HepG2 (cell line): ENCODE measurements around the gene TNP2. TPM values are rescaled to one million over a fixed set of nuclear protein-coding genes. Genes with fewer than 3 reads are reported as not detected.
A peak's percentile ranks its signal among the peaks of the same experiment; 100 is the strongest.

ENCODE experiments used
- ATAC-seq: fragments of 200-7000 bp; cut with Tn5 transposase; 3 replicates; pipeline ENCODE4 v1.9.1; 2020; ENCODE audit warnings: mild to moderate bottlenecking, moderate library complexity
- BruUV-seq: library from RNA; stranded (reverse); fragments of 400-500 nt; replicated peaks from 2 replicates; lab custom pipeline; 2021; lab: Mats Ljungman, UMichigan
- CTCF ChIA-PET: fragments of 300-600 bp; formaldehyde crosslinking; extraction: SDS; loops from one replicate; lab custom pipeline; 2021; ENCODE audit warnings: low total read pairs, inconsistent platforms, low intra/inter-chr PET ratio; lab: Yijun Ruan, JAX
- POLR2A ChIA-PET: fragments of 350-600 bp; sonication (Branson Sonifier 250); formaldehyde crosslinking; loops from one replicate; lab custom pipeline; 2020; ENCODE audit warnings: antibody characterized with exemption, inconsistent platforms; lab: Yijun Ruan, JAX
- DNase-seq: peaks from one replicate; pipeline ENCODE4 v3.0.0-alpha.2; 2015; ENCODE audit warnings: low spot score
- FAIRE-seq: peaks from 3 replicates; lab custom pipeline; 2011; peaks lifted over from hg19 to GRCh38; lab: Jason Lieb, UNC
- H2AFZ ChIP-seq: one replicate; pipeline ENCODE4 v1.6.1; 2011; ENCODE audit warnings: low read length, inconsistent platforms
- H3K27ac ChIP-seq: fragments of 300-600 bp; 3 replicates; pipeline ENCODE4 v1.8.0; 2011; ENCODE audit warnings: mixed run types, mild to moderate bottlenecking, mixed read lengths, low read length, inconsistent platforms; ENCODE audit not compliant: insufficient read depth; ENCODE audit errors: extremely low read length
- H3K27me3 ChIP-seq, 2 experiments: fragments of 200-600 bp in 1 of 2; 2 replicates in 1 of 2; 3 replicates in 1 of 2; pipeline versions ENCODE4 v1.6.0 to v1.8.0; 2011; ENCODE audit warnings: low read length in 2 of 2, mild to moderate bottlenecking in 2 of 2, moderate library complexity in 2 of 2, inconsistent platforms in 1 of 2; ENCODE audit not compliant: insufficient read depth in 2 of 2, control insufficient read depth in 1 of 2
- H3K36me3 ChIP-seq, 2 experiments: fragments of 200-600 bp in 1 of 2; replicated peaks in 1 of 2; 2 replicates in 1 of 2; 3 replicates in 1 of 2; pipeline versions ENCODE4 v1.5.1 to v1.8.0; 2011; ENCODE audit warnings: low read length in 2 of 2, inconsistent platforms in 1 of 2; ENCODE audit not compliant: insufficient read depth in 2 of 2, control insufficient read depth in 1 of 2
- H3K4me1 ChIP-seq: 2 replicates; pipeline ENCODE4 v1.5.1; 2012; ENCODE audit warnings: low read length, inconsistent platforms; ENCODE audit not compliant: insufficient read depth
- H3K4me2 ChIP-seq: 2 replicates; pipeline ENCODE4 v1.6.0; 2011; ENCODE audit warnings: low read depth, low read length, inconsistent platforms
- H3K4me3 ChIP-seq, 3 experiments: fragments of 200-600 bp in 1 of 3; sonication (generic), shearing (Covaris generic) in 1 of 3; replicated peaks in 1 of 3; 2 replicates each; pipeline ENCODE4 v1.5.1; 2011 to 2016; ENCODE audit warnings: low read length in 3 of 3, inconsistent platforms in 2 of 3, low read depth in 2 of 3, mild to moderate bottlenecking in 2 of 3, control low read depth in 1 of 3, mixed read lengths in 1 of 3; ENCODE audit not compliant: insufficient read depth in 1 of 3
- H3K79me2 ChIP-seq: one replicate; pipeline ENCODE4 v1.6.1; 2011; ENCODE audit warnings: low read length, inconsistent platforms; ENCODE audit not compliant: insufficient read depth
- H3K9ac ChIP-seq: 2 replicates; pipeline ENCODE4 v1.6.0; 2011; ENCODE audit warnings: mild to moderate bottlenecking, low read depth, low read length, inconsistent platforms; ENCODE audit not compliant: insufficient read depth
- H3K9me3 ChIP-seq: 2 replicates; pipeline ENCODE4 v1.5.1; 2012; ENCODE audit warnings: mild to moderate bottlenecking, low read length
- H4K20me1 ChIP-seq: 2 replicates; pipeline ENCODE4 v1.6.0; 2011; ENCODE audit warnings: inconsistent platforms, mild to moderate bottlenecking, low read length, moderate library complexity; ENCODE audit not compliant: insufficient read depth
- NAIF1 ChIP-seq: sonication (generic); formaldehyde crosslinking; IDR thresholded peaks from 2 replicates; pipeline ENCODE4 v1.5.0; 2020; ENCODE audit warnings: mild to moderate bottlenecking, missing genetic modification reagents, borderline replicate concordance
- SAFB2 ChIP-seq: sonication (generic); formaldehyde crosslinking; IDR thresholded peaks from 2 replicates; pipeline ENCODE4 v1.5.1; 2020; ENCODE audit warnings: missing genetic modification reagents, low read depth, mild to moderate bottlenecking, borderline replicate concordance
- ZNF180 ChIP-seq: sonication (generic); formaldehyde crosslinking; IDR thresholded peaks from 2 replicates; pipeline ENCODE4 v1.4.0; 2020; ENCODE audit warnings: low read depth, missing genetic modification reagents, borderline replicate concordance
- WGBS: methylation state at CpG from one replicate; pipeline ENCODE4 v1.1.6; 2017; ENCODE audit warnings: low lambda C conversion rate; 5-methylcytosine and 5-hydroxymethylcytosine counted together
- in situ Hi-C: cut with HindIII; loops from 2 replicates; pipeline ENCODE4 v1.10.0; 2017; ENCODE audit warnings: low pct_unique_long_range_greater_than_20kb; ENCODE audit not compliant: extremely low pct_ligation_motif_present
- intact Hi-C: fragments of 100-400 bp; cut with micrococcal nuclease; formaldehyde crosslinking; loops from one replicate; pipeline ENCODE4 v1.10.0; 2022; ENCODE audit not compliant: unreplicated experiment
- polyA plus RNA-seq, 8 experiments: library from polyadenylated mRNA; depleted of rRNA in 3 of 8; stranded (reverse) in 7 of 8; unstranded in 1 of 8; fragments of >200 nt; fragmentation: Illumina TruSeq in 4 of 8; extraction: Trizol in 4 of 8; gene quantifications; 2 replicates each; pipeline versions ENCODE4 v1.2.1 to v1.2.3, GENCODE V29; 2011 to 2016; ENCODE audit warnings: low read depth in 4 of 8, missing spikeins in 1 of 8, mixed read lengths in 1 of 8; ENCODE audit not compliant: insufficient read depth in 1 of 8
- total RNA-seq, 5 experiments: library from RNA; depleted of rRNA; stranded (reverse); fragments of >200 nt; fragmentation: Illumina TruSeq; extraction: Trizol; gene quantifications; 2 replicates each; pipeline ENCODE4 v1.2.3, GENCODE V29; 2016; ENCODE audit warnings: low read depth in 1 of 5
- TF ChIP-seq, protein P1 (sequence below): sonication (generic); formaldehyde crosslinking; IDR thresholded peaks from 2 replicates; pipeline ENCODE4 v1.4.0; 2020; ENCODE audit warnings: low read depth, mild to moderate bottlenecking, missing genetic modification reagents
- TF ChIP-seq, protein P2 (sequence below): sonication (generic); formaldehyde crosslinking; conservative IDR thresholded peaks from 2 replicates; pipeline ENCODE4 v1.8.1; 2023; ENCODE audit warnings: missing genetic modification reagents
- TF ChIP-seq, protein P3 (sequence below): sonication (generic); formaldehyde crosslinking; IDR thresholded peaks from 2 replicates; pipeline ENCODE4 v1.4.0; 2020; ENCODE audit warnings: missing genetic modification reagents

TNP2 gene
- total and polyA plus RNA-seq, 2 of the 13 experiments (the other 11 are each of a cell fraction or from before 2014, with no cell fraction given), result not detected

DNA sequence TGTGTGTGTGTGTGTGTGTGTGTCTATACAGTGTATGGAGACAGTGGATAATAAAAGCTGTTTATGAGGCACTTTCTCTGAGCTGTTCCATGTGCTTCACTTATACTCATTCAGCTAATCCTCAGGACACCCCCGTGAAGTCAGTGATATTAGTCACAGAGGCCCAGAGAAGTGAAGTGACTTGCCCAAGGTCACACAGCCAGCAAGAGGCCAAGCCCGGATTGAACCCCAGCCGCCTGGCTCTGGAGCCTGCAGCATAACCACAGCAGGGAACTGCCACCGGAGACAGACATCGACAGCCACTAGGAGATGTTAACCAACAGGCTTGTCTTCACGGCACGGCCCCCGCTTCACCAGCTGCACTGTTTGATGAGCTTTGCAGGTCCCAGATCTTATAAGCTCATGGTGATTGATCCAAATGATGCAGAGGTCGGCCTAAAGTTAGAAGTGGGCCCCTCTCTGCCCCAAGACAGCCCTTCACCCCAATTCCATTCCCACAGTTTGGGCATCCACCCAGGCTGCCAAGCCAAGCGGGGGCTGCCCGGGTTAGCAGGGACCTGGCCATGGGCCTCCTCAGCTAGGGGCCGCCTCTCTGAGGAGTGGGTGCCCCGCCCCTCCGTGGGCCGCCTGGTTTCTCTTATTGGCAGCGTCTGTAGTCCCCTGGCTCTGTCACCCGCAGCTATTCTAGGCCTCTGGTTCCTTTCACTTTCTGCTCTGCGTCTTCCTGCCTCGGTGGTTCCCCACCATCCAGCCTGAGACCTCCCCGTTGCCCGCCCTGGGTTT lies 44.0 kb downstream of the TNP2 start:
- POLR2A ChIA-PET, result interaction anchor here (1.0 kb wide), 1 partner anchor 31 kb away, joined by 3 read pairs; the partner anchor contains the start of gene SOCS1
- no peaks in the 10 kb centered on the region for H4K20me1 ChIP-seq
- ATAC-seq (peak; percentile 9; the same call in 2 of the 3 replicates), DNase-seq (no peak), FAIRE-seq (no peak)
- no peaks in the 10 kb centered on the region for H3K79me2 ChIP-seq
- no peaks in the 10 kb centered on the region for H3K36me3 ChIP-seq
- in situ Hi-C loops (no loop called here), intact Hi-C loops (no loop called here)
- no peak overlapping the region for H2AFZ ChIP-seq
- H3K9ac ChIP-seq, result no peak overlapping the region
- CTCF ChIA-PET, result no interaction called here
- BruUV-seq, result no TSS peak
- WGBS, result 47% methylated on average over 21 of the region's 21 CpGs
- H3K27me3 ChIP-seq, result peaks cover 5 to 25% of the 10 kb centered on the region in 2 experiments; a peak in 3 of 5 replicates
- H3K9me3 ChIP-seq, result no peaks in the 10 kb centered on the region
- H3K4me1 ChIP-seq, result peaks cover 19% of the 10 kb centered on the region
- no peak overlapping the region for H3K4me2 ChIP-seq
- H3K27ac ChIP-seq, result no peak overlapping the region
- H3K4me3 ChIP-seq, result no peak overlapping the region; a peak in 1 of 6 replicates
- TF ChIP-seq NAIF1 (no peak), ZNF180 (CRISPR knock-in tag) (no peak), SAFB2 (CRISPR knock-in tag) (no peak)
- TF ChIP-seq, protein P1, sequence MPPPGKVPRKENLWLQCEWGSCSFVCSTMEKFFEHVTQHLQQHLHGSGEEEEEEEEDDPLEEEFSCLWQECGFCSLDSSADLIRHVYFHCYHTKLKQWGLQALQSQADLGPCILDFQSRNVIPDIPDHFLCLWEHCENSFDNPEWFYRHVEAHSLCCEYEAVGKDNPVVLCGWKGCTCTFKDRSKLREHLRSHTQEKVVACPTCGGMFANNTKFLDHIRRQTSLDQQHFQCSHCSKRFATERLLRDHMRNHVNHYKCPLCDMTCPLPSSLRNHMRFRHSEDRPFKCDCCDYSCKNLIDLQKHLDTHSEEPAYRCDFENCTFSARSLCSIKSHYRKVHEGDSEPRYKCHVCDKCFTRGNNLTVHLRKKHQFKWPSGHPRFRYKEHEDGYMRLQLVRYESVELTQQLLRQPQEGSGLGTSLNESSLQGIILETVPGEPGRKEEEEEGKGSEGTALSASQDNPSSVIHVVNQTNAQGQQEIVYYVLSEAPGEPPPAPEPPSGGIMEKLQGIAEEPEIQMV (CRISPR knock-in tag), result no peak
- TF ChIP-seq, protein P2, sequence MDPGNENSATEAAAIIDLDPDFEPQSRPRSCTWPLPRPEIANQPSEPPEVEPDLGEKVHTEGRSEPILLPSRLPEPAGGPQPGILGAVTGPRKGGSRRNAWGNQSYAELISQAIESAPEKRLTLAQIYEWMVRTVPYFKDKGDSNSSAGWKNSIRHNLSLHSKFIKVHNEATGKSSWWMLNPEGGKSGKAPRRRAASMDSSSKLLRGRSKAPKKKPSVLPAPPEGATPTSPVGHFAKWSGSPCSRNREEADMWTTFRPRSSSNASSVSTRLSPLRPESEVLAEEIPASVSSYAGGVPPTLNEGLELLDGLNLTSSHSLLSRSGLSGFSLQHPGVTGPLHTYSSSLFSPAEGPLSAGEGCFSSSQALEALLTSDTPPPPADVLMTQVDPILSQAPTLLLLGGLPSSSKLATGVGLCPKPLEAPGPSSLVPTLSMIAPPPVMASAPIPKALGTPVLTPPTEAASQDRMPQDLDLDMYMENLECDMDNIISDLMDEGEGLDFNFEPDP (CRISPR knock-in tag), result 0 out of 2 replicates have a peak, but pooled peaks have one; percentile 43
- TF ChIP-seq, protein P3, sequence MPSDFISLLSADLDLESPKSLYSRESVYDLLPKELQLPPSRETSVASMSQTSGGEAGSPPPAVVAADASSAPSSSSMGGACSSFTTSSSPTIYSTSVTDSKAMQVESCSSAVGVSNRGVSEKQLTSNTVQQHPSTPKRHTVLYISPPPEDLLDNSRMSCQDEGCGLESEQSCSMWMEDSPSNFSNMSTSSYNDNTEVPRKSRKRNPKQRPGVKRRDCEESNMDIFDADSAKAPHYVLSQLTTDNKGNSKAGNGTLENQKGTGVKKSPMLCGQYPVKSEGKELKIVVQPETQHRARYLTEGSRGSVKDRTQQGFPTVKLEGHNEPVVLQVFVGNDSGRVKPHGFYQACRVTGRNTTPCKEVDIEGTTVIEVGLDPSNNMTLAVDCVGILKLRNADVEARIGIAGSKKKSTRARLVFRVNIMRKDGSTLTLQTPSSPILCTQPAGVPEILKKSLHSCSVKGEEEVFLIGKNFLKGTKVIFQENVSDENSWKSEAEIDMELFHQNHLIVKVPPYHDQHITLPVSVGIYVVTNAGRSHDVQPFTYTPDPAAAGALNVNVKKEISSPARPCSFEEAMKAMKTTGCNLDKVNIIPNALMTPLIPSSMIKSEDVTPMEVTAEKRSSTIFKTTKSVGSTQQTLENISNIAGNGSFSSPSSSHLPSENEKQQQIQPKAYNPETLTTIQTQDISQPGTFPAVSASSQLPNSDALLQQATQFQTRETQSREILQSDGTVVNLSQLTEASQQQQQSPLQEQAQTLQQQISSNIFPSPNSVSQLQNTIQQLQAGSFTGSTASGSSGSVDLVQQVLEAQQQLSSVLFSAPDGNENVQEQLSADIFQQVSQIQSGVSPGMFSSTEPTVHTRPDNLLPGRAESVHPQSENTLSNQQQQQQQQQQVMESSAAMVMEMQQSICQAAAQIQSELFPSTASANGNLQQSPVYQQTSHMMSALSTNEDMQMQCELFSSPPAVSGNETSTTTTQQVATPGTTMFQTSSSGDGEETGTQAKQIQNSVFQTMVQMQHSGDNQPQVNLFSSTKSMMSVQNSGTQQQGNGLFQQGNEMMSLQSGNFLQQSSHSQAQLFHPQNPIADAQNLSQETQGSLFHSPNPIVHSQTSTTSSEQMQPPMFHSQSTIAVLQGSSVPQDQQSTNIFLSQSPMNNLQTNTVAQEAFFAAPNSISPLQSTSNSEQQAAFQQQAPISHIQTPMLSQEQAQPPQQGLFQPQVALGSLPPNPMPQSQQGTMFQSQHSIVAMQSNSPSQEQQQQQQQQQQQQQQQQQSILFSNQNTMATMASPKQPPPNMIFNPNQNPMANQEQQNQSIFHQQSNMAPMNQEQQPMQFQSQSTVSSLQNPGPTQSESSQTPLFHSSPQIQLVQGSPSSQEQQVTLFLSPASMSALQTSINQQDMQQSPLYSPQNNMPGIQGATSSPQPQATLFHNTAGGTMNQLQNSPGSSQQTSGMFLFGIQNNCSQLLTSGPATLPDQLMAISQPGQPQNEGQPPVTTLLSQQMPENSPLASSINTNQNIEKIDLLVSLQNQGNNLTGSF (CRISPR knock-in tag), result 0 out of 2 replicates have a peak, but pooled peaks have one; percentile 46
